ENCODE measurements around the gene ID1. TPM values are rescaled to one million over a fixed set of nuclear protein-coding genes. Genes with fewer than 3 reads are reported as not detected.
A peak's percentile ranks its signal among the peaks of the same experiment; 100 is the strongest.

ID1 gene
- total and polyA plus RNA-seq, 2 of the 13 experiments (the other 11 are each of a cell fraction or from before 2014, with no cell fraction given): 320 to 419 TPM

GRCh38 chr20:31570735-31571617, 34.1 kb upstream of the ID1 start (continued):
- TF ChIP-seq ZNF496 (CRISPR knock-in tag; IDR thresholded peaks at IDR 0.05; ENCODE audit: insufficient replicate concordance) (no peak), ZNF766 (CRISPR knock-in tag; IDR thresholded peaks at IDR 0.05; ENCODE audit: borderline replicate concordance) (0 out of 2 replicates have a peak, but pooled peaks have one; percentile 36), HNF4A (CRISPR knock-in tag; IDR thresholded peaks at IDR 0.05) (peak; percentile 4; the same call in 1 of the 2 replicates), SALL2 (CRISPR knock-in tag; IDR thresholded peaks at IDR 0.05) (peak; percentile 42; the same call in 1 of the 2 replicates), POGZ (CRISPR knock-in tag; IDR thresholded peaks at IDR 0.05) (no peak), ZNF274 (CRISPR knock-in tag; IDR thresholded peaks at IDR 0.05) (0 out of 2 replicates have a peak, but pooled peaks have one; percentile 25), HNRNPL (IDR thresholded peaks at IDR 0.05; ENCODE audit: low read depth, low read length) (peak; percentile 96), ZFP90 (CRISPR knock-in tag; IDR thresholded peaks at IDR 0.05; ENCODE audit: borderline replicate concordance) (no peak), MTERF4 (CRISPR knock-in tag; IDR thresholded peaks at IDR 0.05) (0 out of 2 replicates have a peak, but pooled peaks have one; percentile 71), RARA (CRISPR knock-in tag; IDR thresholded peaks at IDR 0.05) (no peak), ZXDC (CRISPR knock-in tag; IDR thresholded peaks at IDR 0.05) (no peak), SAFB2 (CRISPR knock-in tag; IDR thresholded peaks at IDR 0.05; ENCODE audit: borderline replicate concordance, low read depth) (no peak), ZGPAT (CRISPR knock-in tag; IDR thresholded peaks at IDR 0.05) (0 out of 2 replicates have a peak, but pooled peaks have one; percentile 29), HOXA5 (CRISPR knock-in tag; IDR thresholded peaks at IDR 0.05) (0 out of 2 replicates have a peak, but pooled peaks have one; percentile 50)

All from HepG2 (cell line).